HCT116 (cell line): ENCODE data around the gene OGN. TPM values are rescaled to one million over a fixed set of nuclear protein-coding genes. Genes with fewer than 3 reads are reported as not detected.

Experiments
- ATAC-seq: fragments of 200-7000 bp; cut with Tn5 transposase; 2 replicates; pipeline ENCODE4 v1.9.1; 2020; ENCODE audit warnings: mild to moderate bottlenecking, moderate library complexity
- BruUV-seq: library from RNA; stranded (reverse); fragments of 400-500 nt; replicated peaks from 2 replicates; lab custom pipeline; 2021; lab: Mats Ljungman, UMichigan
- CTCF ChIA-PET: fragments of 300-600 bp; sonication (Branson Sonifier 250); formaldehyde crosslinking; loops from one replicate; lab custom pipeline; 2021; ENCODE audit warnings: antibody characterized with exemption; lab: Charles Lee
- POLR2A ChIA-PET: fragments of 300-600, 350-600 bp; sonication (Branson Sonifier 250); formaldehyde crosslinking; loops from one replicate; lab custom pipeline; 2021; ENCODE audit warnings: antibody characterized with exemption; lab: Charles Lee
- RAD21 ChIA-PET, 2 experiments: fragments of 300-600 bp; sonication (Branson Sonifier 250); formaldehyde crosslinking; loops; one replicate each; lab custom pipeline; 2023; ENCODE audit warnings: low total read pairs in 2 of 2; ENCODE audit not compliant: uncharacterized antibody in 2 of 2, unreplicated experiment in 2 of 2, low non-redundant PET in 1 of 2; lab: Charles Lee
- DNase-seq: peaks from one replicate; pipeline ENCODE4 v3.0.0-alpha.2; 2010; ENCODE audit warnings: low read depth, low spot score
- H2AFZ ChIP-seq: fragments of 200-600 bp; shearing (Covaris generic), sonication (generic); 2 replicates; pipeline ENCODE4 v1.6.1; 2017; ENCODE audit warnings: low read depth, mixed run types, mixed read lengths, antibody characterized with exemption, low read length; ENCODE audit not compliant: poor library complexity, severe bottlenecking
- H3K27ac ChIP-seq: 2 replicates; pipeline ENCODE4 v1.5.1; 2012; ENCODE audit warnings: low read depth, low read length
- H3K27me3 ChIP-seq: fragments of 200-600 bp; sonication (generic); 2 replicates; pipeline ENCODE4 v1.6.1; 2016; ENCODE audit warnings: mixed run types, low read length, mixed read lengths; ENCODE audit not compliant: insufficient read depth
- H3K36me3 ChIP-seq, 2 experiments: fragments of 200-500 bp in 1 of 2; fragments of 200-600 bp in 1 of 2; sonication (Bioruptor generic) in 1 of 2; sonication (generic) in 1 of 2; 2 replicates each; pipeline versions ENCODE4 v1.5.1 to v1.6.1; 2014 to 2016; ENCODE audit warnings: low read length in 2 of 2, inconsistent platforms in 1 of 2, mixed read lengths in 1 of 2, mixed run types in 1 of 2; ENCODE audit not compliant: insufficient read depth in 2 of 2, control insufficient read depth in 1 of 2
- H3K4me1 ChIP-seq, 2 experiments: fragments of 200-600 bp in 1 of 2; sonication (generic) in 1 of 2; 2 replicates each; pipeline versions ENCODE4 v1.5.1 to v1.6.1; 2012 to 2017; ENCODE audit warnings: low read length in 2 of 2, inconsistent platforms in 1 of 2, mild to moderate bottlenecking in 1 of 2, mixed read lengths in 1 of 2, mixed run types in 1 of 2, moderate library complexity in 1 of 2; ENCODE audit not compliant: insufficient read depth in 2 of 2, control insufficient read depth in 1 of 2
- H3K4me2 ChIP-seq: fragments of 200-600 bp; sonication (generic); 2 replicates; pipeline ENCODE4 v1.6.1; 2017; ENCODE audit warnings: mixed run types, low read length, mixed read lengths
- H3K4me3 ChIP-seq, 2 experiments: fragments of 200-600 bp in 1 of 2; sonication (generic) in 1 of 2; replicated peaks in 1 of 2; 2 replicates each; pipeline ENCODE4 v1.5.1; 2011 to 2016; ENCODE audit warnings: low read length in 2 of 2, control low read depth in 1 of 2, low read depth in 1 of 2, mild to moderate bottlenecking in 1 of 2, mixed read lengths in 1 of 2, mixed run types in 1 of 2
- H3K79me2 ChIP-seq: fragments of 200-600 bp; sonication (generic); 2 replicates; pipeline ENCODE4 v1.6.1; 2017; ENCODE audit warnings: mild to moderate bottlenecking, mixed run types, low read length, moderate library complexity, mixed read lengths; ENCODE audit not compliant: insufficient read depth
- H3K9ac ChIP-seq: fragments of 200-600 bp; sonication (generic); 2 replicates; pipeline ENCODE4 v1.6.1; 2016; ENCODE audit warnings: low read length, mixed read lengths
- H3K9me2 ChIP-seq: fragments of 200-600 bp; sonication (generic), shearing (Covaris generic); 2 replicates; pipeline ENCODE4 v1.6.1; 2017; ENCODE audit warnings: mixed run types, mild to moderate bottlenecking, moderate library complexity; ENCODE audit not compliant: insufficient read depth
- H3K9me3 ChIP-seq, 2 experiments: fragments of 200-500 bp in 1 of 2; fragments of 200-600 bp in 1 of 2; sonication (Bioruptor generic) in 1 of 2; sonication (generic) in 1 of 2; 2 replicates each; pipeline ENCODE4 v1.6.1; 2014 to 2017; ENCODE audit warnings: low read length in 2 of 2, mixed read lengths in 2 of 2, inconsistent platforms in 1 of 2, low read depth in 1 of 2, mild to moderate bottlenecking in 1 of 2, mixed run types in 1 of 2, moderate library complexity in 1 of 2; ENCODE audit not compliant: control insufficient read depth in 1 of 2, insufficient read depth in 1 of 2
- H4K20me1 ChIP-seq: fragments of 200-600 bp; sonication (generic), shearing (Covaris generic); 2 replicates; pipeline ENCODE4 v1.6.1; 2017; ENCODE audit warnings: mixed run types, mild to moderate bottlenecking, moderate library complexity; ENCODE audit not compliant: insufficient read depth
- EGR1 ChIP-seq: IDR thresholded peaks from 2 replicates; pipeline ENCODE4 v1.6.1; 2012; ENCODE audit warnings: low read depth
- EZH2 ChIP-seq: fragments of 200-600 bp; sonication (generic); IDR thresholded peaks from 2 replicates; pipeline ENCODE4 v1.6.1; 2017; ENCODE audit warnings: antibody characterized with exemption, mixed run types
- FOSL1 ChIP-seq: IDR thresholded peaks from 2 replicates; pipeline ENCODE4 v1.6.1; 2012; ENCODE audit warnings: low read depth
- JUND ChIP-seq: IDR thresholded peaks from 2 replicates; pipeline ENCODE4 v1.6.1; 2012
- POLR2A ChIP-seq: IDR thresholded peaks from 2 replicates; pipeline ENCODE4 v1.7.0; 2011; ENCODE audit warnings: borderline replicate concordance; ENCODE audit not compliant: insufficient read depth, insufficient read length; ENCODE audit errors: extremely low read depth
- POLR2AphosphoS5 ChIP-seq: IDR thresholded peaks from 2 replicates; pipeline ENCODE4 v1.6.1; 2011; ENCODE audit warnings: mild to moderate bottlenecking, low read depth, low read length, moderate library complexity
- SIN3A ChIP-seq: IDR thresholded peaks from 2 replicates; pipeline ENCODE4 v1.6.1; 2012; ENCODE audit warnings: low read depth
- SRF ChIP-seq: IDR thresholded peaks from 2 replicates; pipeline ENCODE4 v1.6.1; 2012; ENCODE audit warnings: low read depth
- intact Hi-C: fragments of 100-400 bp; cut with micrococcal nuclease; formaldehyde crosslinking; loops from 2 replicates; pipeline ENCODE4 v1.10.0; 2022
- total RNA-seq: library from RNA; stranded (reverse); gene quantifications from one replicate; pipeline ENCODE4 v1.2.1, GENCODE V29; 2021; ENCODE audit not compliant: unreplicated experiment
- TF ChIP-seq, protein P1 (sequence below): IDR thresholded peaks from 2 replicates; pipeline ENCODE4 v1.6.1; 2012; ENCODE audit warnings: low read depth
- TF ChIP-seq, protein P2 (sequence below), 3 experiments: fragments of 200-600 bp in 1 of 3; sonication (generic) in 1 of 3; IDR thresholded peaks in 2 of 3; conservative IDR thresholded peaks in 1 of 3; 2 replicates each; pipeline ENCODE4 v1.5.1; 2012 to 2017; ENCODE audit warnings: low read depth in 2 of 3, low read length in 2 of 3, antibody characterized with exemption in 1 of 3, borderline replicate concordance in 1 of 3, control low read depth in 1 of 3, mild to moderate bottlenecking in 1 of 3, mixed read lengths in 1 of 3, mixed run types in 1 of 3, moderate library complexity in 1 of 3; ENCODE audit not compliant: insufficient read depth in 1 of 3

The OGN gene
- total RNA-seq, 1 experiment from 2014 or later, result 0.15 TPM

DNA sequence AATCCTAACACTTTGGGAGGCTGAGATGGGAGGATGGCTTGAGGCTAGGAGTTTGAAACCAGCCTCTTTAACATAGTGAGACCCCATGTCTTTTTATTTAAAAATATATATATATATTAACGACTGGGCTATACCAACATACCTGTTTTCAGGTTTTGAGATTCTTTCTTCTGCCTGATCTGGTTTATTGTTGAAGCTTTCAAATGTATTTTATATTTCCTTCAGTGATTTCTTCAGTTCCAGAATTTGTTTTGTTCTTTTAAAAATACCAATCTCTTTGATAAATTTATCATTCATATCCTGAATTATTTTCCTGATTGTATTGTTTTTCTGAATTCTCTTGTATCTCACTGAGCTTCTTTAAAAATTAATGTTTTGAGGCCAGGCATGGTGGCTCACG, 31.2 kb downstream of the OGN start (continued):
- TF ChIP-seq, protein P1, sequence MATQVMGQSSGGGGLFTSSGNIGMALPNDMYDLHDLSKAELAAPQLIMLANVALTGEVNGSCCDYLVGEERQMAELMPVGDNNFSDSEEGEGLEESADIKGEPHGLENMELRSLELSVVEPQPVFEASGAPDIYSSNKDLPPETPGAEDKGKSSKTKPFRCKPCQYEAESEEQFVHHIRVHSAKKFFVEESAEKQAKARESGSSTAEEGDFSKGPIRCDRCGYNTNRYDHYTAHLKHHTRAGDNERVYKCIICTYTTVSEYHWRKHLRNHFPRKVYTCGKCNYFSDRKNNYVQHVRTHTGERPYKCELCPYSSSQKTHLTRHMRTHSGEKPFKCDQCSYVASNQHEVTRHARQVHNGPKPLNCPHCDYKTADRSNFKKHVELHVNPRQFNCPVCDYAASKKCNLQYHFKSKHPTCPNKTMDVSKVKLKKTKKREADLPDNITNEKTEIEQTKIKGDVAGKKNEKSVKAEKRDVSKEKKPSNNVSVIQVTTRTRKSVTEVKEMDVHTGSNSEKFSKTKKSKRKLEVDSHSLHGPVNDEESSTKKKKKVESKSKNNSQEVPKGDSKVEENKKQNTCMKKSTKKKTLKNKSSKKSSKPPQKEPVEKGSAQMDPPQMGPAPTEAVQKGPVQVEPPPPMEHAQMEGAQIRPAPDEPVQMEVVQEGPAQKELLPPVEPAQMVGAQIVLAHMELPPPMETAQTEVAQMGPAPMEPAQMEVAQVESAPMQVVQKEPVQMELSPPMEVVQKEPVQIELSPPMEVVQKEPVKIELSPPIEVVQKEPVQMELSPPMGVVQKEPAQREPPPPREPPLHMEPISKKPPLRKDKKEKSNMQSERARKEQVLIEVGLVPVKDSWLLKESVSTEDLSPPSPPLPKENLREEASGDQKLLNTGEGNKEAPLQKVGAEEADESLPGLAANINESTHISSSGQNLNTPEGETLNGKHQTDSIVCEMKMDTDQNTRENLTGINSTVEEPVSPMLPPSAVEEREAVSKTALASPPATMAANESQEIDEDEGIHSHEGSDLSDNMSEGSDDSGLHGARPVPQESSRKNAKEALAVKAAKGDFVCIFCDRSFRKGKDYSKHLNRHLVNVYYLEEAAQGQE, result no peak
- no peak for TF ChIP-seq FOSL1

DNA sequence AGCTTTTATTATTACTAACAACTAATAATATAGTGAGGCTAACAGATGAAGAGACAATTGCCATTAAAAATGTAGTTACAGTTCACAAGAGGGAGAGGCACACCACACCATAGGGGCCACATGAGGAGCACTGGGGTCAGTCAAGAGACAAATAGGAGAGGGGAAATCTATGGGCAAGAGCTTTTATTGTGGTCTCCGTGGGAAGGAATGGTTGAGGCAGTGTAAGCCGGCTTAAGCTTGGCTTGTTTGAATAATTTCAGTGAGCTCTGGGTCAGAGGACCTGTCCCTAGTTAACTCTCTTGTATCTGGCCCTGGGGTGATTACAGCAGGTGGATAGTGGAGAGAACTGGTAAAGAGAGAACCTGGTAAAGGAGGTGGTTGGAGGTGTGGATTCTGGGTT, 35.3 kb downstream of the OGN start:
- no peak for TF ChIP-seq EGR1
- TF ChIP-seq EZH2, result no peak
- no peak overlapping the region for H3K4me2 ChIP-seq
- H4K20me1 ChIP-seq, result no peaks in the 10 kb centered on the region
- H3K9me2 ChIP-seq, result no peaks in the 10 kb centered on the region
- H3K9me3 ChIP-seq, result peaks cover 4% of the 10 kb centered on the region in 2 experiments; a peak in 1 of 4 replicates
- H3K4me3 ChIP-seq, result no peak overlapping the region
- POLR2A ChIA-PET, result no interaction called here
- intact Hi-C loops, result no loop called here
- CTCF ChIA-PET, result interaction anchor here (1.4 kb wide), 1 partner anchor 41 kb away, joined by 3 read pairs; no protein-coding TSS in a partner anchor
- DNase-seq (no peak), ATAC-seq (no peak)
- H2AFZ ChIP-seq, result no peak overlapping the region
- no TSS peak for BruUV-seq
- RAD21 ChIA-PET, result no interaction called here
- H3K27me3 ChIP-seq, result no peaks in the 10 kb centered on the region
- no peak overlapping the region for H3K27ac ChIP-seq
- no peaks in the 10 kb centered on the region for H3K36me3 ChIP-seq
- H3K4me1 ChIP-seq, result no peaks in the 10 kb centered on the region
- no peak overlapping the region for H3K9ac ChIP-seq
- no peaks in the 10 kb centered on the region for H3K79me2 ChIP-seq

DNA sequence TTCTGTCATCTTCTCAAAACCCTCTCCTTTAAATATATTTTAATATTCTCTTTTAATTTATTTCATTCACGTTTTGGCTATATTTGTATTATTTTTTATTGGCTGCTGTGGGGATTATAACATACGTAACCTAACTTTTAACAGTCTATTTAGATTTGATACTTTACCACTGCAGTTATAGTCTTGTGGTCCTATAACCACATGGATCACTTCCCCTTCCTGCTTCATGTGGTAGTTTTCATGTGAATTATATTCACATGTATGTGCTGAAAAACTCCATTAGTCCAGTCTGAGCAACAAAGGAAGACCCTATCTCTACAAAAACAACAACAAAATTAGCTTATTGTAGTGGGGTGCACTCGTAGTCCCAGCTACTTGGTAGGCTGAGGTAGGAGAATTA, 44.3 kb downstream of the OGN start:
- intact Hi-C loops, result no loop called here
- BruUV-seq, result no TSS peak
- DNase-seq, result no peak
- ChIA-PET RAD21 (no interaction called here), POLR2A (no interaction called here), CTCF (no interaction called here)
- Histone ChIP-seq H3K4me2 (no peak overlapping the region), H3K4me3 (no peak overlapping the region), H2AFZ (no peak overlapping the region), H3K36me3 (no peaks in the 10 kb centered on the region), H3K27ac (no peak overlapping the region), H3K79me2 (no peaks in the 10 kb centered on the region), H4K20me1 (no peaks in the 10 kb centered on the region), H3K9me2 (no peaks in the 10 kb centered on the region), H3K9me3 (no peaks in the 10 kb centered on the region), H3K9ac (no peak overlapping the region), H3K4me1 (no peaks in the 10 kb centered on the region), H3K27me3 (no peaks in the 10 kb centered on the region)
- ATAC-seq, result no peak
- TF ChIP-seq, protein P2, sequence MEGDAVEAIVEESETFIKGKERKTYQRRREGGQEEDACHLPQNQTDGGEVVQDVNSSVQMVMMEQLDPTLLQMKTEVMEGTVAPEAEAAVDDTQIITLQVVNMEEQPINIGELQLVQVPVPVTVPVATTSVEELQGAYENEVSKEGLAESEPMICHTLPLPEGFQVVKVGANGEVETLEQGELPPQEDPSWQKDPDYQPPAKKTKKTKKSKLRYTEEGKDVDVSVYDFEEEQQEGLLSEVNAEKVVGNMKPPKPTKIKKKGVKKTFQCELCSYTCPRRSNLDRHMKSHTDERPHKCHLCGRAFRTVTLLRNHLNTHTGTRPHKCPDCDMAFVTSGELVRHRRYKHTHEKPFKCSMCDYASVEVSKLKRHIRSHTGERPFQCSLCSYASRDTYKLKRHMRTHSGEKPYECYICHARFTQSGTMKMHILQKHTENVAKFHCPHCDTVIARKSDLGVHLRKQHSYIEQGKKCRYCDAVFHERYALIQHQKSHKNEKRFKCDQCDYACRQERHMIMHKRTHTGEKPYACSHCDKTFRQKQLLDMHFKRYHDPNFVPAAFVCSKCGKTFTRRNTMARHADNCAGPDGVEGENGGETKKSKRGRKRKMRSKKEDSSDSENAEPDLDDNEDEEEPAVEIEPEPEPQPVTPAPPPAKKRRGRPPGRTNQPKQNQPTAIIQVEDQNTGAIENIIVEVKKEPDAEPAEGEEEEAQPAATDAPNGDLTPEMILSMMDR (IDR thresholded peaks at IDR 0.05 in 2 of 3, conservative IDR thresholded peaks at IDR 0.05 in 1 of 3; ENCODE audit: borderline replicate concordance in 1 of 3, insufficient read depth in 1 of 3, low read depth in 2 of 3, low read length in 2 of 3), result no peak
- TF ChIP-seq JUND (no peak), SIN3A (no peak), POLR2AphosphoS5 (no peak), SRF (no peak), EGR1 (no peak), FOSL1 (no peak), POLR2A (no peak)
- TF ChIP-seq, protein P1, result no peak
